Measurements from ENCODE around the gene SLC27A2.

Gene SLC27A2

GRCh38 chr15:50228866-50229265 is 46.9 kb downstream of the SLC27A2 start:
- ChIA-PET CTCF (interaction anchor here (0.6 to 0.9 kb wide), 3 partner anchors 8 to 77 kb away, joined by 3 to 4 read pairs (median 4); no protein-coding TSS in a partner anchor), POLR2A (ENCODE audit: low non-redundant PET) (no interaction called here)
- H3K27ac ChIP-seq: no peak overlapping the region
- no peak for DNase-seq (ENCODE audit: low spot score)
- TF ChIP-seq CTCF (conservative IDR thresholded peaks at IDR 0.05; ENCODE audit: low read depth): no peak

- no peak for DNase-seq (ENCODE audit: low spot score)
- H3K27ac ChIP-seq: no peak overlapping the region
- no peak for TF ChIP-seq CTCF (conservative IDR thresholded peaks at IDR 0.05; ENCODE audit: low read depth)
- ChIA-PET POLR2A (ENCODE audit: low non-redundant PET) (no interaction called here), CTCF (interaction anchor here (0.6 to 0.9 kb wide), 2 partner anchors 9 to 78 kb away, joined by 4 read pairs; no protein-coding TSS in a partner anchor)
These were observed 47.3 kb downstream of the SLC27A2 start for GRCh38 chr15:50229336-50229735.

GRCh38 chr15:50231761-50232160 is 49.8 kb downstream of the SLC27A2 start:
- ChIA-PET POLR2A (ENCODE audit: low non-redundant PET) (no interaction called here), CTCF (no interaction called here)
- DNase-seq (ENCODE audit: low spot score): no peak
- TF ChIP-seq CTCF (conservative IDR thresholded peaks at IDR 0.05; ENCODE audit: low read depth): no peak
- H3K27ac ChIP-seq: no peak overlapping the region

GRCh38 chr15:50232791-50233190 is 50.8 kb downstream of the SLC27A2 start:
- H3K27ac ChIP-seq: no peak overlapping the region
- no peak for TF ChIP-seq CTCF (conservative IDR thresholded peaks at IDR 0.05; ENCODE audit: low read depth)
- DNase-seq (ENCODE audit: low spot score): no peak
- ChIA-PET POLR2A (ENCODE audit: low non-redundant PET) (no interaction called here), CTCF (no interaction called here)

DNA sequence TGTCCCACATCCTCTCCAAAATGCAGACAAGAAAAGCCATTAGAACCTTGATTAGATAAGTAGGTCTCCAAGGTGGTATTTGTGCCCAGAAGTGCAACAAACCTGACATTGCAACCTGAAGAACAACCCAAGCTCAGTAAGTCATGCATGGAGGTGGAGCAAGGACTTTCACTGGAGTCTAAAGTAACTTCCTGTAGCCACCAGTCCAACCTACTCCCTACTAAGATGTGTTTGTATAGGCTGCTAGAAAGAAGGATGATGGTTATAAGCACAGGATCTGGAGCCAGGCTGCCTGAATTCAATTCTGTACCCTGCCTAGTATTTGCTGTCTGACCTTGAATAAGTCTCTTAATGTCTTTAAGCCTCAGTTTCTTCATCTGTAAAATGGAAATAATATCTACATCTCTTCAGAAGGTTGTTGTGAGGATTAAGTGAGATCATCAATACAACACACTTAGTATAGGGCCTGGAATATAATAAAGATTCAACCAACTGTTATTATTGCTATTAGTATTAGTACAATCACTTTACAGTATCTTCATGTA is 51.3 kb downstream of the SLC27A2 start:
- POLR2A ChIA-PET (ENCODE audit: low non-redundant PET): no interaction called here
- no peak for DNase-seq (ENCODE audit: low spot score)
- TF ChIP-seq CTCF (conservative IDR thresholded peaks at IDR 0.05; ENCODE audit: low read depth): no peak
- H3K27ac ChIP-seq: no peak overlapping the region
- CTCF ChIA-PET: interaction anchor here (0.6 to 0.7 kb wide), 2 partner anchors 321 to 1885 kb away, joined by 4 to 8 read pairs; no protein-coding TSS in a partner anchor

GRCh38 chr15:50234764-50235163 is 52.8 kb downstream of the SLC27A2 start:
- no peak for TF ChIP-seq CTCF (conservative IDR thresholded peaks at IDR 0.05; ENCODE audit: low read depth)
- ChIA-PET POLR2A (ENCODE audit: low non-redundant PET) (no interaction called here), CTCF (interaction anchor here (0.6 to 0.7 kb wide), 4 partner anchors 153 to 1479 kb away, joined by 3 to 5 read pairs (median 4); no protein-coding TSS in a partner anchor)
- DNase-seq (ENCODE audit: low spot score): no peak
- H3K27ac ChIP-seq: no peak overlapping the region
